GM23248 (cell line): ENCODE measurements around the gene LDLRAD3. TPM values are rescaled to one million over a fixed set of nuclear protein-coding genes. Genes with fewer than 3 reads are reported as not detected.

Experiments
- DNase-seq: peaks from one replicate; pipeline ENCODE4 v3.0.0-alpha.2; 2015
- H2AFZ ChIP-seq: fragments of 200-600 bp; sonication (generic); 2 replicates; pipeline ENCODE4 v1.6.1; 2016; ENCODE audit warnings: antibody characterized with exemption
- H3F3A ChIP-seq: fragments of 200-600 bp; sonication (generic); 2 replicates; pipeline ENCODE4 v1.6.1; 2016; ENCODE audit warnings: mild to moderate bottlenecking, antibody characterized with exemption, mixed run types; ENCODE audit not compliant: insufficient read depth
- H3K27ac ChIP-seq: fragments of 200-600 bp; sonication (generic); 2 replicates; pipeline ENCODE4 v1.5.1; 2016; ENCODE audit warnings: mild to moderate bottlenecking
- H3K27me3 ChIP-seq: fragments of 200-600 bp; sonication (generic); replicated peaks from 2 replicates; pipeline ENCODE4 v1.6.1; 2016; ENCODE audit warnings: mild to moderate bottlenecking; ENCODE audit not compliant: insufficient read depth
- H3K36me3 ChIP-seq: fragments of 200-600 bp; sonication (generic); 2 replicates; pipeline ENCODE4 v1.6.1; 2016; ENCODE audit warnings: low read depth, mild to moderate bottlenecking
- H3K4me1 ChIP-seq: fragments of 200-600 bp; sonication (generic); 2 replicates; pipeline ENCODE4 v1.6.1; 2016; ENCODE audit warnings: mild to moderate bottlenecking; ENCODE audit not compliant: insufficient read depth
- H3K4me2 ChIP-seq: fragments of 200-600 bp; sonication (generic); one replicate; pipeline ENCODE4 v1.6.1; 2016; ENCODE audit warnings: mild to moderate bottlenecking; ENCODE audit not compliant: unreplicated experiment
- H3K4me3 ChIP-seq: fragments of 200-600 bp; sonication (generic); 2 replicates; pipeline ENCODE4 v1.5.1; 2016; ENCODE audit warnings: mild to moderate bottlenecking
- H3K79me2 ChIP-seq: fragments of 200-600 bp; sonication (generic); 2 replicates; pipeline ENCODE4 v1.6.1; 2016; ENCODE audit warnings: mild to moderate bottlenecking; ENCODE audit not compliant: insufficient read depth
- H3K9ac ChIP-seq: fragments of 200-600 bp; sonication (generic); 2 replicates; pipeline ENCODE4 v1.6.1; 2016; ENCODE audit warnings: mild to moderate bottlenecking
- H3K9me2 ChIP-seq: fragments of 200-600 bp; sonication (generic); 2 replicates; pipeline ENCODE4 v1.6.1; 2016; ENCODE audit warnings: mixed run types, mild to moderate bottlenecking, moderate library complexity; ENCODE audit not compliant: insufficient read depth
- H3K9me3 ChIP-seq: fragments of 200-600 bp; sonication (generic); one replicate; pipeline ENCODE4 v1.6.1; 2017; ENCODE audit warnings: low read depth
- H4K20me1 ChIP-seq: fragments of 200-600 bp; sonication (generic); 2 replicates; pipeline ENCODE4 v1.6.0; 2016; ENCODE audit not compliant: insufficient read depth
- EZH2 ChIP-seq: fragments of 200-600 bp; sonication (generic); IDR thresholded peaks from 2 replicates; pipeline ENCODE4 v1.6.1; 2018; ENCODE audit warnings: antibody characterized with exemption, mild to moderate bottlenecking; ENCODE audit not compliant: insufficient read depth, poor library complexity, severe bottlenecking
- EZH2phosphoT487 ChIP-seq: fragments of 200-600 bp; sonication (generic); IDR thresholded peaks from 2 replicates; pipeline ENCODE4 v1.6.1; 2018; ENCODE audit warnings: antibody characterized with exemption, moderate library complexity, mild to moderate bottlenecking, low read depth; ENCODE audit not compliant: insufficient read depth
- WGBS, 2 experiments: methylation state at CpG; one replicate each; pipeline ENCODE4 v1.1.6; 2015 to 2017; ENCODE audit warnings: low lambda C conversion rate in 2 of 2, low coverage in 1 of 2; ENCODE audit errors: missing lambda C conversion rate in 2 of 2; 5-methylcytosine and 5-hydroxymethylcytosine counted together
- in situ Hi-C: fragments of 300-500 bp; cut with MboI; formaldehyde crosslinking; loops from 2 replicates; pipeline ENCODE4 v1.15.0; 2020
- polyA plus RNA-seq: library from polyadenylated mRNA; unstranded; fragments of >200 nt; fragmentation: Nextera tagmentation; extraction: Ambion mirVana; gene quantifications from 2 replicates; pipeline ENCODE4 v1.2.1, GENCODE V29; 2016
- total RNA-seq: library from RNA; depleted of rRNA; stranded (reverse); fragments of >200 nt; shearing (Covaris generic); gene quantifications from 2 replicates; pipeline ENCODE4 v1.2.3, GENCODE V29; 2014

LDLRAD3 gene
- total and polyA plus RNA-seq, 2 experiments from 2014 or later: 6.2 to 6.6 TPM

DNA sequence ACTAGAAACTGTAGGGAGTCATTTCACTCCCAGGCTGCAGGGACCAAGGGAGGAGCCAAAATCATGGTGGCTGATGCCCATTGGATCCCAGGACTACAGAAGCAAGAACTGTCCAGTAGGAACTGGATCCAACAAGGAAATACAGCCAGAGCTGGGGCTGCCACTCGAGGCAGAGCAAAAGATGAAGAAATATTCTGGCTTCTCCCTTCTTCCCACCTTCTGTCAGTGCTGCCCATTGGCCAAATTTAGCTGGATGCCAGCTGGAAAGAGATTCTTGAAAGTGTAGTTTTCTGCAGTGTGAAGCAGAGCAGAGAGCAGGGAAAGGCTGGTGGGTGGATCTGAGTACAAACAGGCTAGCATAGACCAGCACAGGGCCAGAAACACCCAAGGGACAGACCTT, 299.8 kb downstream of the LDLRAD3 start:
- Histone ChIP-seq H3K9me2 (no peaks in the 10 kb centered on the region), H2AFZ (no peak overlapping the region), H4K20me1 (no peaks in the 10 kb centered on the region), H3K79me2 (no peaks in the 10 kb centered on the region), H3K27me3 (peaks cover 77% of the 10 kb centered on the region), H3K27ac (no peak overlapping the region), H3F3A (peaks cover 2% of the 10 kb centered on the region; the same call in 1 of the 2 replicates), H3K4me1 (peaks cover 1% of the 10 kb centered on the region), H3K4me2 (no peak overlapping the region), H3K9ac (no peak overlapping the region), H3K4me3 (no peak overlapping the region), H3K36me3 (no peaks in the 10 kb centered on the region), H3K9me3 (no peaks in the 10 kb centered on the region)
- 84 to 89% methylated on average over 1 of the region's 1 CpG for WGBS, 2 experiments
- TF ChIP-seq EZH2 (no peak), EZH2phosphoT487 (no peak)
- in situ Hi-C loops: no loop called here
- DNase-seq: no peak

DNA sequence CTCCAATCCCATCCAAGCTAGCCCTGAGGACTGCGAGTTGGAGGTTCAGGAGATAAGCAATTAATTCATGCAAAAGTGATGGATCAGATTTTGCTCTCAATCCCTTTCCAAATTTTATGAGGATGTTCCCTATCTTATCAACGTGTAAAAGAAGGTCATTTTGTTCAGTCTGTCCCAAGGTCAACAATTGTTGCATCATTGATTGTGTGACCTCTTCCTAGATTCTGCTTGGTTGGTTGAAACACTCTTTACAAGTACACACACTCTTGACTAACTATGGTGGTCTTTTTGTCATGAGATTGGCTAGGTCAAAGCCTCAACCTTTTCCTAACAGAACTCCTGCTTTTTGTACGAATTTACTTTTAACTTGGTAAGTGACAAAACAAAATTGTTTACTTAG, 303.6 kb downstream of the LDLRAD3 start:
- H3K9me3 ChIP-seq: no peaks in the 10 kb centered on the region
- peaks cover 15% of the 10 kb centered on the region for H3F3A ChIP-seq
- TF ChIP-seq EZH2 (no peak), EZH2phosphoT487 (no peak)
- H3K4me3 ChIP-seq: no peak overlapping the region
- H3K9me2 ChIP-seq: no peaks in the 10 kb centered on the region
- no peak overlapping the region for H2AFZ ChIP-seq
- H3K27ac ChIP-seq: no peak overlapping the region
- peaks cover 54% of the 10 kb centered on the region for H3K27me3 ChIP-seq
- H3K4me2 ChIP-seq: no peak overlapping the region
- H3K9ac ChIP-seq: no peak overlapping the region
- H4K20me1 ChIP-seq: no peaks in the 10 kb centered on the region
- 40% methylated on average over 3 of the region's 3 CpGs for WGBS, 2 experiments
- in situ Hi-C loops: no loop called here
- no peak for DNase-seq
- H3K4me1 ChIP-seq: peaks cover 14% of the 10 kb centered on the region
- no peaks in the 10 kb centered on the region for H3K36me3 ChIP-seq
- H3K79me2 ChIP-seq: no peaks in the 10 kb centered on the region

GRCh38 chr11:36248436-36248835, 304.6 kb downstream of the LDLRAD3 start:
- DNase-seq: no peak
- no peaks in the 10 kb centered on the region for H3K9me2 ChIP-seq
- no peak overlapping the region for H2AFZ ChIP-seq
- 81 to 87% methylated on average over 4 of the region's 4 CpGs for WGBS, 2 experiments
- no peaks in the 10 kb centered on the region for H4K20me1 ChIP-seq
- in situ Hi-C loops: no loop called here
- H3K27me3 ChIP-seq: peaks cover 51% of the 10 kb centered on the region
- H3K9ac ChIP-seq: no peak overlapping the region
- H3K9me3 ChIP-seq: no peaks in the 10 kb centered on the region
- no peaks in the 10 kb centered on the region for H3K36me3 ChIP-seq
- H3K79me2 ChIP-seq: no peaks in the 10 kb centered on the region
- H3K27ac ChIP-seq: no peak overlapping the region
- H3K4me3 ChIP-seq: no peak overlapping the region
- no peak for TF ChIP-seq EZH2
- peaks cover 14% of the 10 kb centered on the region for H3K4me1 ChIP-seq
- H3K4me2 ChIP-seq: no peak overlapping the region
- peaks cover 15% of the 10 kb centered on the region for H3F3A ChIP-seq

DNA sequence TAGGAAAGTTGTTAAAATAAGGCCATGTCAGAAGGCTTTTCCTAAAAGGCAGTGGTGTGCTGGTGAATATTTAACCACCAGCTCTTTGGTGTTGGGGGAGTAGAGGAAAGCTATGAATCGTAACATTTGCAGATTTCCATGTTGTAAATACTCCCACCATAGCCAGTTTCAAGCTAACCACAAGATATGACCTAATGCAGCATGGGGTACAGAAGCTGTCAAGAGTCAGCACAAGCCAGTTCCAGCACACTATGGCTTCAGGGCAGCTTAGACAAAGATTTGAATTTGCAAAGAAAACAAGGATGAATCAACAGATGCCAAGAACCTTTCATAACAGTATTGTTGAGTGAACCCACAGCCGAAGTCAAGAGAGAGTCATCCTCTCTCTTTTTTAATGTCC, 305.4 kb downstream of the LDLRAD3 start:
- Histone ChIP-seq H3F3A (peaks cover 15% of the 10 kb centered on the region), H3K4me1 (peaks cover 14% of the 10 kb centered on the region), H3K9ac (no peak overlapping the region), H3K9me2 (no peaks in the 10 kb centered on the region), H3K27ac (no peak overlapping the region; the same call in 1 of the 2 replicates), H3K79me2 (no peaks in the 10 kb centered on the region), H3K36me3 (no peaks in the 10 kb centered on the region), H3K4me2 (peak overlapping the region; percentile 39), H3K9me3 (no peaks in the 10 kb centered on the region), H4K20me1 (no peaks in the 10 kb centered on the region), H2AFZ (no peak overlapping the region), H3K4me3 (no peak overlapping the region), H3K27me3 (peaks cover 51% of the 10 kb centered on the region)
- no peak for TF ChIP-seq EZH2phosphoT487
- TF ChIP-seq EZH2: no peak
- 2% methylated on average over 2 of the region's 2 CpGs for WGBS, 2 experiments
- in situ Hi-C loops: no loop called here
- peak; percentile 91 for DNase-seq

GRCh38 chr11:36251823-36252222, 308.0 kb downstream of the LDLRAD3 start:
- WGBS, 2 experiments: 52 to 56% methylated on average over 2 of the region's 2 CpGs
- no peak overlapping the region for H3K4me3 ChIP-seq
- H2AFZ ChIP-seq: no peak overlapping the region
- no peak overlapping the region for H3K4me2 ChIP-seq
- no peaks in the 10 kb centered on the region for H3K79me2 ChIP-seq
- peaks cover 28% of the 10 kb centered on the region for H3K27me3 ChIP-seq
- in situ Hi-C loops: loop anchor here (10.0 kb wide), 1 partner anchor 217 kb away; no protein-coding TSS in a partner anchor
- H3K9me3 ChIP-seq: no peaks in the 10 kb centered on the region
- no peak for TF ChIP-seq EZH2phosphoT487
- no peak for TF ChIP-seq EZH2
- no peak for DNase-seq
- peaks cover 21% of the 10 kb centered on the region for H3K4me1 ChIP-seq
- no peaks in the 10 kb centered on the region for H3K36me3 ChIP-seq
- H3K9me2 ChIP-seq: no peaks in the 10 kb centered on the region
- no peaks in the 10 kb centered on the region for H4K20me1 ChIP-seq
- peaks cover 15% of the 10 kb centered on the region for H3F3A ChIP-seq
- H3K27ac ChIP-seq: no peak overlapping the region
- H3K9ac ChIP-seq: no peak overlapping the region
